Heart left ventricle (tissue), 16 donors: Measurements from ENCODE around the gene DDX43. TPM values are rescaled to one million over a fixed set of nuclear protein-coding genes. Genes with fewer than 3 reads are reported as not detected.
"Not testable (repeated sequence)": the region's sequence is repeated elsewhere in the genome, so short reads cannot be mapped to it uniquely, and the experiment has no call there.

Source experiments
- ATAC-seq, 4 donors: fragments of 200-7000 bp; cut with Tn5 transposase; one replicate each; pipeline ENCODE4 v1.9.1; 2020 to 2022; ENCODE audit warnings: moderate library complexity in 4 of 4, mild to moderate bottlenecking in 3 of 4, moderate number of reproducible peaks in 1 of 4
- DNase-seq, 5 donors: peaks; one replicate each; pipeline ENCODE4 v3.0.0-alpha.2; 2020
- H3K27ac ChIP-seq, 12 donors: fragments of 200-600 bp; sonication (generic) in 4 of 12; one replicate each; pipeline versions ENCODE4 v1.5.0 to v1.8.0; 2016 to 2022; ENCODE audit warnings: mild to moderate bottlenecking in 2 of 12
- H3K27me3 ChIP-seq, 9 donors: fragments of 200-600 bp; sonication (generic) in 2 of 9; one replicate each; pipeline versions ENCODE4 v1.5.1 to v1.8.0; 2016 to 2022; ENCODE audit warnings: mild to moderate bottlenecking in 3 of 9
- H3K36me3 ChIP-seq, 9 donors: fragments of 200-600 bp; sonication (generic) in 2 of 9; one replicate each; pipeline versions ENCODE4 v1.5.0 to v1.8.0; 2018 to 2022; ENCODE audit warnings: mild to moderate bottlenecking in 2 of 9
- H3K4me1 ChIP-seq, 12 donors: fragments of 200-600 bp; sonication (generic) in 4 of 12; one replicate each; pipeline versions ENCODE4 v1.5.0 to v1.8.0; 2016 to 2022; ENCODE audit warnings: mild to moderate bottlenecking in 3 of 12
- H3K4me3 ChIP-seq, 12 donors: fragments of 200-600 bp; sonication (generic) in 4 of 12; one replicate each; pipeline versions ENCODE4 v1.5.0 to v1.8.0; 2017 to 2022; ENCODE audit warnings: mild to moderate bottlenecking in 9 of 12, moderate library complexity in 4 of 12
- H3K9me3 ChIP-seq, 12 donors: fragments of 200-600 bp; sonication (generic) in 4 of 12; one replicate each; pipeline versions ENCODE4 v1.5.0 to v1.8.0; 2016 to 2022; ENCODE audit warnings: mild to moderate bottlenecking in 1 of 12
- CTCF ChIP-seq, 12 donors: fragments of 200-600 bp; sonication (generic) in 4 of 12; IDR thresholded peaks; one replicate each; pipeline versions ENCODE4 v1.5.0 to v1.8.0; 2018 to 2022; ENCODE audit warnings: antibody characterized with exemption in 12 of 12, mild to moderate bottlenecking in 5 of 12
- POLR2A ChIP-seq, 2 donors: fragments of 450-650 bp; IDR thresholded peaks; one replicate each; pipeline ENCODE4 v1.6.1; 2017; ENCODE audit warnings: antibody characterized with exemption in 2 of 2, mild to moderate bottlenecking in 2 of 2, moderate library complexity in 2 of 2
- WGBS, 4 donors: extraction: QIAGEN DNeasy Blood & Tissue Kit in 2 of 4; methylation state at CpG; one replicate each; pipeline versions ENCODE4 v1.1.5 to v1.1.7; 2013 to 2018; 5-methylcytosine and 5-hydroxymethylcytosine counted together
- intact Hi-C, 10 donors: fragments of 100-400 bp; cut with DNase I; formaldehyde crosslinking; loops; one replicate each; pipeline versions ENCODE4 v1.11.1 to v1.14.2; 2022
- polyA plus RNA-seq, 2 donors: library from polyadenylated mRNA; stranded (reverse); fragments of 200-250 nt; gene quantifications; one replicate each; pipeline ENCODE4 v1.2.3, GENCODE V29; 2013
- total RNA-seq, 9 donors: library from RNA; depleted of rRNA in 2 of 9; stranded (reverse); fragments of >200 nt in 2 of 9; fragmentation: NEBNext Ultra II Directional in 3 of 9; extraction: Animal tissue kit (Norgen Biotek cat#: 25700) in 3 of 9; gene quantifications; one replicate each; pipeline versions ENCODE4 v1.1.0 to v1.2.4, GENCODE V29; 2016 to 2023
- donor health status: ischemic (EF 13 %, LVEDD 7.1; RV severe dilation, severe dysfunction).
- donor health status: healthy with polysubstance abuse.
- donor health status: DM: no; HTN: yes; CAD: no.
- donor health status: DM: no; HTN: no; CAD: no.
- donor health status: ischemic (EF 25% LVEDD 6.9; RV normal size, moderate dysfunction).
- donor health status: ischemic (EF 25% LVEDD 5.7; RV mildly dilated, moderate dysfunction).
- donor health status: healthy.
- donor health status: DM: yes; HTN: yes; CAD: no.
- donor health status: ischemic (EF 35%, LVEDD 5.7; RV mildly dilated, moderate dysfunction).
- donor health status: nonischemic (EF 11% LVEDD 7.7; RV severe dilation, severe dysfunction).
- donor health status: DM: yes; HTN: yes; CAD: no.
- donor health status: PGD.
- donor health status: ischemic (EF 29% LVEDD 5.4; RV normal size, mild dysfunction).
- donor health status: nonischemic (EF 23%, LVEDD 6.1; RV moderate dilation, normal function).

Gene DDX43
- total and polyA plus RNA-seq, 11 donors: 0.08 to 0.52 (median 0.20) TPM; not detected in 3

- intact Hi-C loops: no loop called here
- DNase-seq: no peak
- no peaks in the 10 kb centered on the region for H3K36me3 ChIP-seq
- TF ChIP-seq CTCF (IDR thresholded peaks at IDR 0.05) (no peak), POLR2A (IDR thresholded peaks at IDR 0.05) (no peak)
- WGBS, 4 donors: 64 to 82% (median 75%) methylated on average over 1 of the region's 1 CpG
- no peak for ATAC-seq
- H3K27me3 ChIP-seq: no peaks in the 10 kb centered on the region
- H3K9me3 ChIP-seq: peaks cover 0 to 25% (median 11%) of the 10 kb centered on the region in 12 donors
- no peak overlapping the region for H3K27ac ChIP-seq
- no peaks in the 10 kb centered on the region for H3K4me1 ChIP-seq
- no peak overlapping the region for H3K4me3 ChIP-seq
Observed at GRCh38 chr6:73375216-73375615, 19.4 kb upstream of the DDX43 start.

- DNase-seq (no peak), ATAC-seq (no peak)
- H3K9me3 ChIP-seq: peaks cover 0 to 7% (median 4%) of the 10 kb centered on the region in 12 donors
- no peak overlapping the region for H3K27ac ChIP-seq
- TF ChIP-seq CTCF (IDR thresholded peaks at IDR 0.05) (no peak), POLR2A (IDR thresholded peaks at IDR 0.05) (no peak)
- no peaks in the 10 kb centered on the region for H3K27me3 ChIP-seq
- H3K4me3 ChIP-seq: no peak overlapping the region
- no peaks in the 10 kb centered on the region for H3K36me3 ChIP-seq
- intact Hi-C loops: no loop called here
- H3K4me1 ChIP-seq: no peaks in the 10 kb centered on the region
- 44 to 76% (median 50%) methylated on average over 3 of the region's 3 CpGs for WGBS, 4 donors
Observed at GRCh38 chr6:73377225-73377624, 17.4 kb upstream of the DDX43 start.

GRCh38 chr6:73381531-73381930, 13.1 kb upstream of the DDX43 start:
- DNase-seq, H3K36me3 ChIP-seq, H3K4me1 ChIP-seq, ATAC-seq, H3K9me3 ChIP-seq, H3K4me3 ChIP-seq, H3K27ac ChIP-seq, H3K27me3 ChIP-seq, intact Hi-C loops: not testable (repeated sequence)
- WGBS, 4 donors: 92 to 94% (median 93%) methylated on average over 10 of the region's 10 CpGs

GRCh38 chr6:73382462-73383113, 12.0 kb upstream of the DDX43 start:
- Histone ChIP-seq H3K27ac (no peak overlapping the region), H3K36me3 (no peaks in the 10 kb centered on the region), H3K4me3 (no peak overlapping the region), H3K9me3 (no peaks in the 10 kb centered on the region), H3K27me3 (peaks cover 0 to under 1% (median 0%) of the 10 kb centered on the region in 9 donors), H3K4me1 (no peaks in the 10 kb centered on the region)
- DNase-seq: no peak
- 87 to 94% (median 93%) methylated on average over 6 of the region's 6 CpGs for WGBS, 4 donors
- intact Hi-C loops: no loop called here
- no peak for TF ChIP-seq POLR2A (IDR thresholded peaks at IDR 0.05)
- TF ChIP-seq CTCF (IDR thresholded peaks at IDR 0.05): no peak
- ATAC-seq: no peak

GRCh38 chr6:73388433-73388799, 6.2 kb upstream of the DDX43 start:
- H3K4me3 ChIP-seq: peak overlapping the region in 11 of 12 donors; percentile 28 to 67 (median 54)
- TF ChIP-seq POLR2A (IDR thresholded peaks at IDR 0.05) (no peak), CTCF (IDR thresholded peaks at IDR 0.05) (no peak)
- H3K4me1 ChIP-seq: peaks cover 0 to 11% (median 0%) of the 10 kb centered on the region in 12 donors
- no peaks in the 10 kb centered on the region for H3K9me3 ChIP-seq
- ATAC-seq: peak in 1 of 4 donors; percentile 24
- WGBS, 4 donors: 40 to 58% (median 48%) methylated on average over 4 of the region's 4 CpGs
- intact Hi-C loops: no loop called here
- no peak for DNase-seq
- no peak overlapping the region for H3K27ac ChIP-seq
- H3K36me3 ChIP-seq: no peaks in the 10 kb centered on the region
- peaks cover 0 to 4% (median 0%) of the 10 kb centered on the region in 9 donors for H3K27me3 ChIP-seq
